GM21825 (cell line): ENCODE data around the gene DENND1A.

Experiments used
- ATAC-seq: cut with Tn5 transposase; IDR thresholded peaks from one replicate; pipeline ENCODE4 v1.9.1; 2021; ENCODE audit warnings: mild to moderate bottlenecking, moderate library complexity; ENCODE audit not compliant: unreplicated experiment

The DENND1A gene

GRCh38 chr9:123480096-123480495 lies 449.8 kb downstream of the DENND1A start:
- no peak for ATAC-seq

- no peak for ATAC-seq
Measured at GRCh38 chr9:123478967-123479602, 450.8 kb downstream of the DENND1A start.

- no peak for ATAC-seq
Measured at GRCh38 chr9:123478160-123478559, 451.8 kb downstream of the DENND1A start.

- ATAC-seq: no peak
Measured at GRCh38 chr9:123475407-123475806, 454.5 kb downstream of the DENND1A start.

GRCh38 chr9:123472862-123473614 lies 456.9 kb downstream of the DENND1A start:
- ATAC-seq: no peak

- no peak for ATAC-seq
Measured at GRCh38 chr9:123471843-123472570, 457.9 kb downstream of the DENND1A start.

GRCh38 chr9:123470991-123471770 lies 458.7 kb downstream of the DENND1A start:
- no peak for ATAC-seq

DNA sequence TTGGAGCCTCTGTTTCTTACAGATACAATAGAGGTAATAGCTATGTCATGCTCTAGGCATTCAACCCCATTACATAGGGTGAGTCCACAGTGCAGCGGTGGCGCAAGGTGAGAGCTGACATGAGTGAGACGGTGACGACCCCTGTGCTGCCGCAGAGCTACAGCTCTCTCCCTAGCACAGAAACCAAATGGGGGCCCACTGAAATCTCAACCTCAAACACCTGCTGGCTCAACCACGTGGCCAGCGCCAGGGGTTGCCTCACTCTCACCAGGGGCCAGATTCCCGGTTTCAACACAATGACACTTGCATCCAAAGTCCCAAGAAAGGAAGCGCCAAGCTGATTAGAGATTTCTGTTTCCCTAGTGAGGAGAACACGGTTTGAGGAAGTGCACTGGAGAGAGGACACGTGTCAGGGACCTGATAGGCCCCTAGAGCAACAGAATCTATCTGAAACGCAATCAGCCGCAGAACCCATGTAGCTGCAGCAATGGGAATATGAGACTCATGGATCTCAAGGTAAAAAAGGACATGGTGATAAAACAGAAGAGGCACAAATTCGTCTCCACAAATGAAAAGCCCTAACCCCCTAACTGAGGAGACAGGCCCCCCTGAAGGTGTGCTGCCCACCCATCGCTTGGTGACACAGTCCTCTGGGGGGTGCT lies 459.7 kb downstream of the DENND1A start:
- no peak for ATAC-seq

DNA sequence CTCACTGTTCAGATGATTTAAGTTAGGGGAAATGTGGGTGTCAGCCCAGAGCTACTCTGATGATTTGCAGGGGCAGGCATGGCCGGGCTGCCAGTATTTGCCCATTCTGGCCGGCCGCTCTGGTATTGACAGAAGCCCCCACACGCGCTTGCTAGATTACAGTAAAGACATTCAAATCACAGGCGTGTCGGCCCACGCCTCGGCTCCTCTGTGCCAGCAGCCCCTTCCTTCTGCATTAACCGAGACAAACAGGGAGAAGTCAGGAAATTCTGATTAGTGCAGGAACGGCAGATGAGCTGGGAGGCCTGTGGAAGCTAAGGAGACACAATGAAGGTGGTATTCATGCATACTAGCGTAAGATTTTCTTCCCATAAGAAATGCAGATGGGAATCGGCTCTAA lies 460.6 kb downstream of the DENND1A start:
- no peak for ATAC-seq

DNA sequence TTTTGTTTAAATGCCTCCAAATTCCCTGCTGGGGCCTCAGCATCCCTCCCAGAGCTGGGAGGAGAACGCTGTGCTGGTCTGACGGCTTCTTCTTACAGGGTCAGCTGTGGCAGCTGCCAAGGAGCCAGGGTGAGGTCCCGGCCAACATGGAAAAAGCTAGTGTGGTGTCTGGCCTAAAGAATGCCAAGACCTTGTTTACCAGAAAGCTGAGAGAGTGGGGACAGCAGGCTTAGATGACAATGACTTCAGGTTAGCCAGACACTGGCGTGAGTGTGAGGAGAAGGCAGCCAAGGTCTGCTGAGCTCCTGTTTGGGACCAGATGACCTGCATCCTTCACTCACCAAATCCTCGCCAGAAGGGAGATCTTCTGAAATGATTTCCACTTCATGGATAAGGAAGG lies 461.4 kb downstream of the DENND1A start:
- ATAC-seq: no peak

DNA sequence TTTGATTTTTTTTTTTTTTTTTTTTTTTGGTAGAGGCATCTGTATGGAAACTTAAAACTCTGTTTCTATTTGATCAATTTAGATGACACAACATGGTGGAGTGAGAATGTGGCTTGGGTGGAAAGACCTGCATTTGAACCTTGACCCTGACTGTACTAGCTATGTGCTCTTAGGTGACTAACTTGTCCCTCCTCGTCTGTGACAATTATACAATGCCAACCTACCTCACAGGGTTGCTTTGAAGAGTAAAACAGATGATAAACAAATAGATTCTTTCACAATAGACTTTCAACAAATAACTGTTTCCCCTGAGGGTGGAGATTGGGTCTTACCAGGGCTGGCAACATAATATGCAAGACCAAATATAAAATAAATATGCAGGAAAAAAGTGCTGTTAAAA lies 464.6 kb downstream of the DENND1A start:
- ATAC-seq: no peak

GRCh38 chr9:123460091-123460490 lies 469.8 kb downstream of the DENND1A start:
- no peak for ATAC-seq

GRCh38 chr9:123457583-123457982 lies 472.3 kb downstream of the DENND1A start:
- no peak for ATAC-seq

- no peak for ATAC-seq
Measured at GRCh38 chr9:123456011-123456410, 473.9 kb downstream of the DENND1A start.

DNA sequence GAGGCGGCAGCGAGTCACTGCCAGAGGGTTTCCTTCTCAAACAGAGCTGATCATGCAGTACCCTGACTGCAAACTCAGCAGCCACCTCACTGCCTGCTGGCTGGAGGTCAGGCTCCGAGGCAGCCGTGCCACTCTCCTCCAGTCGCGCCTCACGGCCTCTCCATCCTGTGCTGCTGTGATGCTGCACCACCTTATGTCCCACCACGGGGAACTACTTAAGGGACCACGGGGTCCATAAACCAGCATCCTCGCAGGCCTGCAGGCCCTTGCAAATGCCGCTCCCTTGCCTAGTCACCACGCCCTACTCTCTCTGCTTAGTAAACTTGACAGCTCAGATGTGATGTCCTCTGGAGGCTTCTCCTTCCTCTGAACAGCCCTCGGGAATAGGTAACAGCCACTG lies 474.7 kb downstream of the DENND1A start:
- ATAC-seq: no peak

DNA sequence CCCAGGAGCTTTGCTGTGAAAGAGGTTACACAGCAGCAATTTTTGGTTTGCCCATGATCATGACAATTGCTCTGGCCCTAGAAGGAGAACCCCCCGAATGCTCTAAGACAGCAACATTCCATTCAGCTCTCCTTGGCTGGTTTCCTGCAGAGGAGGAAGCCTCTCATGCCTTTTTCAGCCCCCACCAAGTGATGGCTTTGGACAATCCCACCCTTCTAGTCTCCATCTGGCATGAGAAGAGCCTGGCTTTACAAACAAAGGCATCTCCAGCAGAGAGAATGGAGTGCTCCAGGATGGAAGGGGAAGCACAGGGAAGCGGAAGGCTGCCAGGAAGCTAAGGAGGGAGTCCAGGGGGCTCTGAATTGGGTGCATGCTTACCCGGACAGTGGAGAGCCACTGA lies 475.6 kb downstream of the DENND1A start:
- ATAC-seq: no peak

DNA sequence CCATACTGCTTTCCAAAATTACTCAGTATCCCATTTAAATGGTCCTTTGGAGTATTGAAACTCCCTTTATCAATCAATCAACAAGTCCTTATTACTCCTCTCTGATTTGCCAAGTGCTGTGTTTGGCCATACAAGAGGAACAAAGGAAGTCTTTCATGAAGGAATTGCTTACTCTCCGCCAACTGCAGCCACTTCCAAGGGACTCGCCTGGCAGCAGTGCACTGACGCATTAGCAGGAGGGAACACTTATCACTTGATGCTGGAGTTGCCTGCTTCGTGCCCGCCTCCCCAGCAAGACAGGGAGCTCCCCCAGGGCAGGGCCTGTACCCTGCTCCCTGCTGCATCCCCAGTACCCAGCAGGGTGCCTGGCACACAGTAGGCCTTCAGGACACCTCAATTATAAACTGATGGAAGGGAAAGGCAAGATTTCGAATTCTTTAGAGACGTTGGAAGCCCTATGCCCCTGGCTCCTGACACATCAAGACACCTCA lies 476.1 kb downstream of the DENND1A start:
- no peak for ATAC-seq

DNA sequence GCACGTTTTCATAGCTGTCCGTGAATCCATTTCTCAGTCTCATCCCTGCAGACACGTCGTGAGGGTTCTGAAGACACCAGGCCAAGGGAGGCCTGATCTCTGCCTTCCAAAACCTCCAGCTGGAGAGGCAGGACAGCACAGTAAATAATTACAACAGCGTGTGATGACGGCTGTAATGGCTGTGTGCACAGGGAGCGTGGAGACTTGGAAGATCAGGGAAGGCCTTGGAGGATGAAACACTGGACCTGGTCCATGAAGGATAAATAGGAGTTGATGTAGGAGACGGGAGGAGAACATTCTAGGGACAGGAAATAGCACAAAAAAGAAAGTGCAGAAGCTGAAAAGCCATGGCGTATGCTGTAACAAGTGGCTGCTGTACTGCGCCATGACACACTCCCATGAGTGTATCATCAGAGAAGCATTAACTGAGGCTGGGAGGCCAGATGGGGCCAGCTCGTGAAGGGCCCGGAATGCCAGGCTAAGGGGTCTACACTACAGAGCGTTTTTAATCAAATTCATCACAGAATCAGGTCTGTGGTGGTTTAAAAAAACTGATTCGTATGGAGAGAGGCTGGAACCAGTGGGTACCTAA lies 476.8 kb downstream of the DENND1A start:
- no peak for ATAC-seq

DNA sequence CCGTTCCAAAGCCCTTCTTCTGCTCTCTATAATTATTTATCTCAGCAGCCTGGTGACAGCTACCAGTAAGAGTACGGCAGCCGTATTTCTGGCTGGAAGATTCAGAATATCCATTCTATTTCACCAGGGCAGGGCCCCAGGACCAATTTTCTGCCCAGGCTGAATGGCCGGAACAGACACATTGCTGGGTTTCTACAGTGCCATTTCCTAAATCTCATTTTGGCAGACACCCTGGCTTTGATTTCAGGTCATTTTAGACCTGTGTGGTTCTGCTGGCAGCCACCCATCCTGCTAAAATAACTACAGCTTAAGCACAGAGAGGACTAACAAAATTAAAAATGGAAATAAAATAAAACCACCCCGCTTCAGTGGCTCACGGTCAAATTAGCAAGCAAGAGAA lies 478.9 kb downstream of the DENND1A start:
- no peak for ATAC-seq

- ATAC-seq: no peak
Measured at GRCh38 chr9:123450098-123450770, 479.7 kb downstream of the DENND1A start.
